ENCODE data around the gene ADGRB2. TPM values are rescaled to one million over a fixed set of nuclear protein-coding genes. Genes with fewer than 3 reads are reported as not detected.

ADGRB2 gene
- total and polyA plus RNA-seq, 2 donors from 2014 or later, result 3.2 to 5.3 TPM

DNA sequence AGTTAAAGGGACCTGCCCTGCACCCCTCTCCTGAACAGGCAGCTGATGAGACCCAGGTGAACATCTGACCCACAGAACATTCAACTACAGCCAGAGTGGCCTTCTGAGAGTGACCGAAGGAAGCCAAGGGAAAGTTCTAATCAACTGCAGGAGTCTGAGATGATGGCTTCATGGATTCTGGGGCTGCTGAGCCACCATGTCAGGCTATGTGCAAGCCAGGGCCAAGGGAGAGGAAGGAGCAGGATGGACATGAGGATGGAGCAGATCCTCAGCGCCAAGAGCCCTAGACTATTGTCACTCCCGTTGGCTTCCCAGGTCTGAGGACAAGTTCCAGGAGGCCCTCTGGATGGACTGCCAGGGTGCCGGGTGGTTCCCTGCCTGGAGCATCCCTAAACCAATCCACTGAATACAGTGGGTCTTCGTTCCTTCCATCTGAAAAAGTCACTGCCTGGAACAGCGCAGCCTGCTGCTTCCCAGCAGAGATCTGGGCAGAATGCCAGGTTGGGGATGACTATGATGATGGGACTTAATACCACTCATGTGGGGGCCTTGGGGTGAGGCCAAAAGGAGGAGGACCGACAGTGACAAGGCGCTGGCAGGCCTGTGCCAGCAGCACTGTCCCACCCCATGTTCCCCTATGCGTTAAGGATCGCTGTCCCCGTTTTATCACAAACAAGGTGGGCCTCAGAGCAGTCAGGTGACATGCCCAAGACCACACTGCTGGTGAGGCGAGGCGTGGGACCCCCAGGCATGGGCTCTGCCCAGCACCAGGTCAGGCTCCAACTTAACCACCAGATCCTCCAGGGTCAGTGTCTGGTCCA lies 31.9 kb upstream of the ADGRB2 start:
- intact Hi-C loops (cut with DNase I), result no loop called here
- no peaks in the 10 kb centered on the region for H3K9me3 ChIP-seq (ENCODE audit: control insufficient read depth in 2 of 3, insufficient read depth in 1 of 3, low read length in 3 of 3)
- TF ChIP-seq, protein P1, sequence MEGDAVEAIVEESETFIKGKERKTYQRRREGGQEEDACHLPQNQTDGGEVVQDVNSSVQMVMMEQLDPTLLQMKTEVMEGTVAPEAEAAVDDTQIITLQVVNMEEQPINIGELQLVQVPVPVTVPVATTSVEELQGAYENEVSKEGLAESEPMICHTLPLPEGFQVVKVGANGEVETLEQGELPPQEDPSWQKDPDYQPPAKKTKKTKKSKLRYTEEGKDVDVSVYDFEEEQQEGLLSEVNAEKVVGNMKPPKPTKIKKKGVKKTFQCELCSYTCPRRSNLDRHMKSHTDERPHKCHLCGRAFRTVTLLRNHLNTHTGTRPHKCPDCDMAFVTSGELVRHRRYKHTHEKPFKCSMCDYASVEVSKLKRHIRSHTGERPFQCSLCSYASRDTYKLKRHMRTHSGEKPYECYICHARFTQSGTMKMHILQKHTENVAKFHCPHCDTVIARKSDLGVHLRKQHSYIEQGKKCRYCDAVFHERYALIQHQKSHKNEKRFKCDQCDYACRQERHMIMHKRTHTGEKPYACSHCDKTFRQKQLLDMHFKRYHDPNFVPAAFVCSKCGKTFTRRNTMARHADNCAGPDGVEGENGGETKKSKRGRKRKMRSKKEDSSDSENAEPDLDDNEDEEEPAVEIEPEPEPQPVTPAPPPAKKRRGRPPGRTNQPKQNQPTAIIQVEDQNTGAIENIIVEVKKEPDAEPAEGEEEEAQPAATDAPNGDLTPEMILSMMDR (IDR thresholded peaks at IDR 0.05; ENCODE audit: borderline replicate concordance, extremely low read depth, insufficient read depth), result no peak
- H3K4me1 ChIP-seq (ENCODE audit: control insufficient read depth in 2 of 3, insufficient read depth in 2 of 3, low read depth in 1 of 3, low read length in 3 of 3), result no peaks in the 10 kb centered on the region
- no peak overlapping the region for H3K27ac ChIP-seq (ENCODE audit: low read depth in 2 of 2, low read length in 2 of 2)
- FAIRE-seq, result no peak
- no peak overlapping the region for H3K4me3 ChIP-seq (ENCODE audit: low read length in 3 of 3)
- H3K27me3 ChIP-seq (ENCODE audit: control insufficient read depth, insufficient read depth, low read length), result no peaks in the 10 kb centered on the region
- peak in 2 of 5 donors; percentile 30 to 40 for DNase-seq
- no peak overlapping the region for H3K9ac ChIP-seq (ENCODE audit: low read length in 3 of 3)
- H3K36me3 ChIP-seq (ENCODE audit: control insufficient read depth in 2 of 3, insufficient read depth in 3 of 3, low read length in 3 of 3), result no peaks in the 10 kb centered on the region

DNA sequence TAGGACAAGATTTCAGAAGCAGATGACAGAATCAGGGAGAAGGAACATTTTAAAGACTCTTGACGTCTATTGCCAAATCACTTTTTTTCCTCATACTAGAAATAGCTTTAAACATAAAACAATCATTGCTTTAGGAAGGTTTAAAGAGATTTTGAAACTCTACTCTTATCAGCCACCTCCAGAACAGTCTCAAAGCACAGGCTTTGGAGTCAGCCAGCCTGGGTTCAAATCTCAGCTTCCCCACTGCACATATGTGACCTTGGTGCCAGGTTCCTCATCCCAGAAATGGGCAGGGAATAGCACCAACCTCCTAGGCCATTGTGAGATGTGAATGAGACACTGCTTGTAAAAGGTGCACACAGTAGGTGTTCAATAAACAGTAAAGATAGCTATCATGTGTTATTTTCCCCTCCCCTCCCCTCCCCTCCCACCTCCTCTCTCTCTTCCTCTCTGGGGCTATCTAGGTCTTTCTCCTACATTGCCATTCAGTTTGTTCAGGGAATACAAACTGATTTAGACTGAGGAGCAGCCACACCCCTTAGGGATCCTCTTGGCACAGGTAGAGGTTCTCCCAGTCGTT lies 31.0 kb upstream of the ADGRB2 start:
- FAIRE-seq (no peak), DNase-seq (no peak)
- no peaks in the 10 kb centered on the region for H3K27me3 ChIP-seq (ENCODE audit: control insufficient read depth, insufficient read depth, low read length)
- H3K27ac ChIP-seq (ENCODE audit: low read depth in 2 of 2, low read length in 2 of 2), result no peak overlapping the region
- no peak overlapping the region for H3K4me3 ChIP-seq (ENCODE audit: low read length in 3 of 3)
- intact Hi-C loops (cut with DNase I), result no loop called here
- no peaks in the 10 kb centered on the region for H3K9me3 ChIP-seq (ENCODE audit: control insufficient read depth in 2 of 3, insufficient read depth in 1 of 3, low read length in 3 of 3)
- TF ChIP-seq, protein P1 (IDR thresholded peaks at IDR 0.05; ENCODE audit: borderline replicate concordance, extremely low read depth, insufficient read depth), result no peak
- no peaks in the 10 kb centered on the region for H3K4me1 ChIP-seq (ENCODE audit: control insufficient read depth in 2 of 3, insufficient read depth in 2 of 3, low read depth in 1 of 3, low read length in 3 of 3)
- no peak overlapping the region for H3K9ac ChIP-seq (ENCODE audit: low read length in 3 of 3)
- H3K36me3 ChIP-seq (ENCODE audit: control insufficient read depth in 2 of 3, insufficient read depth in 3 of 3, low read length in 3 of 3), result no peaks in the 10 kb centered on the region

DNA sequence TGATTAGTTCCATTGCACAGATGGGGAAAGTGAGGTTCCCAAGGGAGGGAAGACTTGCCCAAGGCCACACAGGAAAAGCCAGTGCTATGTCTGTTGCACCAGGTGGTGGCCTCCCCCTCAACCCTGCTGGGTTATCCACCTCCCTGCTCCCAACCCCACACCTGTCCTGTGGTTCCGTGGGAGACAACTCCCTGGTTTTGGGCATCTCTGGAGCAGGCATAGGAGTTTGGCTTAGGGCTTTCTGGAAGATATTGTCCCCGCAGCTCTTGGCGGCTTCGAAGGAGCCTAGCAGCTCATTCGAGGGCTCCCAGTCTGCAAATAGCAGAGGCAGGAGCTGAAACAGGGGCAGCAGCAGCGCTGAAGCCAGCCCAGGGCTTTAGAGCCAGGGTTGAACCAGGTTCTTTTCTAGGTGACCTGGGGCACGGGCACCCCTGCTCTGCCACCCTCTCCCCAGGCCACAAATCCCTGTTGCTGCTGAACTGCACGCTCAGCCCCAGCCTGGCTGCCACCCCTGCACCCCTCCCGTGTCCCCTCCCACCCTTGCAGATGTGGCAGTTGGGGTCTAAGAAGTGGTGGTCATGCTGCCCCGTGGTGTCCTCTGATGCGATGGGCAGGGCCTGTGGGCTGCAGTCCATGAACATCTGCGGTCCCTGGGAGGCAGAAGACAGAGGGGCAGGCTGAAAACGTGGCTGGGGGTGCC lies 29.6 kb upstream of the ADGRB2 start:
- H3K4me3 ChIP-seq (ENCODE audit: low read length in 3 of 3), result no peak overlapping the region
- no peaks in the 10 kb centered on the region for H3K36me3 ChIP-seq (ENCODE audit: control insufficient read depth in 2 of 3, insufficient read depth in 3 of 3, low read length in 3 of 3)
- TF ChIP-seq, protein P1 (IDR thresholded peaks at IDR 0.05; ENCODE audit: borderline replicate concordance, extremely low read depth, insufficient read depth), result no peak
- no peaks in the 10 kb centered on the region for H3K4me1 ChIP-seq (ENCODE audit: control insufficient read depth in 2 of 3, insufficient read depth in 2 of 3, low read depth in 1 of 3, low read length in 3 of 3)
- no peak for FAIRE-seq
- no peaks in the 10 kb centered on the region for H3K9me3 ChIP-seq (ENCODE audit: control insufficient read depth in 2 of 3, insufficient read depth in 1 of 3, low read length in 3 of 3)
- DNase-seq, result peak in 3 of 5 donors; percentile 8 to 66 (median 28)
- H3K27me3 ChIP-seq (ENCODE audit: control insufficient read depth, insufficient read depth, low read length), result no peaks in the 10 kb centered on the region
- intact Hi-C loops (cut with DNase I), result loop anchor here (5.0 kb wide), 1 partner anchor 131 kb away; no protein-coding TSS in a partner anchor
- H3K9ac ChIP-seq (ENCODE audit: low read length in 3 of 3), result no peak overlapping the region
- H3K27ac ChIP-seq (ENCODE audit: low read depth in 2 of 2, low read length in 2 of 2), result no peak overlapping the region

Data from kidney (tissue), 14 donors.